HG02970 (cell line): ENCODE measurements around the gene C1QTNF8.

ENCODE experiments used
- ATAC-seq: cut with Tn5 transposase; IDR thresholded peaks from one replicate; pipeline ENCODE4 v1.9.1; 2021; ENCODE audit warnings: mild to moderate bottlenecking, moderate library complexity, moderate number of reproducible peaks; ENCODE audit not compliant: unreplicated experiment, low FRiP score

Gene C1QTNF8

DNA sequence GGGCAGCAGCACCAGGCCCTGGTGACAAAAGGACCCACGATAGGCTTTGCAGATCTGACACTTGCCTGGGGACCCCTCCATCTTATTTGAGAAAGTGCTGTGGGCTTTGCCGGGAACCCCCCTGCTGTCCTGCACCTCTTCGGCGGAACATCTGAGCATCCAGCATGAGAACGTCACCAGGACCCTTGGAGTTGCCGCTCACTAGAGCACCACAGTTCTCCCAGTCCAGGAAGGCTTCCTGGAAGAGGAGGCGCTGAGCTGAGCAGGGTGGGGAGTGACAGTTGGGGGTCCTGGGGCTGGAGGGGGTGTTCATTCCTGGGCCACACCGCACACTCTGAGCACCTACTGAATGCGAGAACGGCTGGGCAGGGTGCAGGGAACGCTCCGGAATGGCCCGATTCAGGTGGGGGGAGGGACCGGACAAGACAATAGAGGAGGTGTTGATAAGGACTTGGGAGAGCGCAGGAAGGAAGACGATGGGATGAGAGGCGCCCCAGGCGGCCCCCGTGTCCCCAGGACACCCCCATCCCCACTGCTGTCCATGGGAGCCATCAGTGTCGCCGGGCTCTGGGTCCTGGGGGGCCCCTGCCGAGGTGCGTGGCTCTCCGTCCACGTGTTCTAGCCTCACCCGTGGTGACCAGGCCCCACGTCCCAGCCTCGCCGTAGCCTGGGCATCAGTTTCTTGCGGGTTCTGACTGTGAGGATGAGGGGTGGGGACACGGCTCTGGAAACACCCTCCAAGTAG lies 32.1 kb upstream of the C1QTNF8 start:
- no peak for ATAC-seq

DNA sequence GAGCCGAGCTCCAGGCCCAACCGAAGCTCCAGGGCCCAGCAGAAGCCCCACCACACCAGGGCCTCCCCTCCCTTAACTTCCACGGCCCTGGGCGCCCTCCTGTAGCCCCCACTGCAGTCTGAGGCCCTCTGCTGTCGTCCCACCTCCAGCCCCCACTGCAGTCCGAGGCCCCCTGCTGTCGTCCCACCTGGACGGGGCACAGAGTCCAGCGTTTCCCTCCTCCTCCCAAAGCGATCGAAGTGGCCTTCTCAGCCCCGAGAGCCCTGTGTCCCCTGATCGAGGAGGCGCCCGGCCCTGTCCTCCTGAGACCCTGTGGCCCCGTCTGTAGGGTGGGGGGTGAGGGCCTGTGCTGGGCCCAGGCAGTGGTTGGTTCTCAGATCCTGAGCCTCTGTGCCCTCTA lies 31.1 kb upstream of the C1QTNF8 start:
- no peak for ATAC-seq

DNA sequence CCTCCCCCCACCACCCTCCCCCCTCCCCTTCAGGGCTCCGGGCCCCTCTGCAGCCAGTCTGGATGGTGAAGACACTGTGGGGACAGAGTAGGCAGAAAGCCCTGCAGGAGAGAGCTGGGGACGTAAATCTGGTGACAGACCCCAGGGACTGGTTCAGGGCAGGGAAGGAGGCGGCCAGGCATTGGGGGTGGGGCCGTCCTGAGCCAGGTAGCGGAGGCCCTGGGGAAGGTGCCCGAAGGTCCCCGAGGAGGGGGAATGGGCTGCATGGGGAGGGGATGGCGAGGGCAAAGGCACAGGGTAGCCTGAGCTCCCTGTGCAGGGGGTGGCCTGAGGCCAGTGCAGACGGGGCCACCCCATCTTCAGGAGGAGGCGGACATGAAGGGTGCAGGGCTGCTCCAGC lies 30.5 kb upstream of the C1QTNF8 start:
- no peak for ATAC-seq

DNA sequence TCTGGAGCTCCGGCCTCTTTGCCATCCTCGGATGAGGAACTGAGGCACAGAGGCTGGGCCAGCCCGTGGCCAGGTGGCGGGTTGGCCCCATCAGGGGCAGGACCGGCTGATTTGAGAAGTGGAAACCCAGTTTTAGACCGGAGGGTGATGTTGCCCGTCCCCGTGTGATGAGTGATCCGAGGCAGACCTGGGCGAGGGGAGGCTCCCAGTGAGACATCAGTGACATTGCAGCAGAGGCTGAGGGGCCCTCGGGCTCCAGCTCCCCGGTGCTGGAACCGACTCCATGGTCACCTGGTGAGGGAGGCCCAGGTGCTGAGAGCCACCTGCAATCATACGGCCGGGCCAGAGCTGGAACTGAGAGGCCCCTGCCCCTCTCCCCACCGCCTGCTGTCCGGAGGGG lies 30.0 kb upstream of the C1QTNF8 start:
- ATAC-seq = no peak

DNA sequence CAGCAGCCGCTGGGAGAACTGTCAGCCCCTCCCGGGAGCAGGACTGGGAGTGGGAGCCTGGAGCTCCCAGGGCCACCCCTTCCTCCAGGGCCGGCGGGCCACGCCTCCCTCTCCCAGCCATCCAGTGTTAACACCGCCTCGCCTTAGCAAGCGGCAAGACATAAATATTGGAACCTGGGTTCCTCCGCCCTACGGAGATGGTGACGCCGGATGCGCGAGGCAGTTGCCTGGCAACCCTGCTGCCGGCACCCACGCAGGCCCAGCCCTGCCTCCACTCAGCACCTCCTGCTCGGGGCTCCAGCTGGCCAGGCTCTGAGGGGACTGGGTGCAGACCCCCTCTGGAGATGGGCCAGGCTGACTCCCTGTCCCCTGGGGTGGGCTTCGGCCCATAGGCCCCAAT lies 29.4 kb upstream of the C1QTNF8 start:
- ATAC-seq = no peak

DNA sequence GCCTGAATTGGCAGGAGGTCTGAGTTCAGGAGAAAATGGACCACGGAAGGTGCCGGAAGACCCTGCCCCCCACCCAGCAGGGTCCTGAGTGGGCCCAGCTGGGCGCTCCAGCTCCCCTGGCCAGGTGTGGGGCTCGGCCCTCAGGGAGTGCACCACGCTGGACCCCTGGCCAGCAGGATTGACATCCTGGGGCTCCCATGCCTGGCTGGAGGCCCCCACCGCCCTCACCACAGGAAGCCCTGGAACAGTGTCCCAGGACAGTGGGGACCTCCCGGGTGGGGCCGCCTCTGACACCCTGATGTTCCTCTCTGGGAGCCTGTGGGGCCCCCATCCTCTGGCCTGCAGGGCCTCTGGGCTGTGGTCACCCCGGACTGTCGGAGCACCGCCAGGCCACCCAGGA lies 28.8 kb upstream of the C1QTNF8 start:
- ATAC-seq = no peak

DNA sequence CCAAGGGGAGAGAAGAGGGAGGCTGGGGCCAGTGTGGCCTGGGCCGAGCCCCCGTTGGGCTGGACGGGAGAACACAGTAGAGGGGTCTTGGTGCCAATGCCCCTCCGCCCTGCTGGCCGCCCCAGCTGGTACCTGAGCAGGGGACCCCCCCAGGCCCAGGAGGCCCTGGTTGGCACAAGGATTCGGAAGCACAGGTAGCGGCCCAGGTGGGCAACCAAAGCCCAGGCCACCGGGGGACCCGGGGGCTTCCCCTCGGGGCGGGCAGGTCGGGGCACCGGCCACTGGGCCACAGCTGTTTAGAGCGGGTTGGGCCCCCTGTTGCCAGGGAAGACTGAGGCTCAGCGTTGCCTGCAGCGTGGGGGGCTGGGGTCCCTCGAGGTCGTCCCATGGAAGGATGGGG lies 28.2 kb upstream of the C1QTNF8 start:
- ATAC-seq = no peak

DNA sequence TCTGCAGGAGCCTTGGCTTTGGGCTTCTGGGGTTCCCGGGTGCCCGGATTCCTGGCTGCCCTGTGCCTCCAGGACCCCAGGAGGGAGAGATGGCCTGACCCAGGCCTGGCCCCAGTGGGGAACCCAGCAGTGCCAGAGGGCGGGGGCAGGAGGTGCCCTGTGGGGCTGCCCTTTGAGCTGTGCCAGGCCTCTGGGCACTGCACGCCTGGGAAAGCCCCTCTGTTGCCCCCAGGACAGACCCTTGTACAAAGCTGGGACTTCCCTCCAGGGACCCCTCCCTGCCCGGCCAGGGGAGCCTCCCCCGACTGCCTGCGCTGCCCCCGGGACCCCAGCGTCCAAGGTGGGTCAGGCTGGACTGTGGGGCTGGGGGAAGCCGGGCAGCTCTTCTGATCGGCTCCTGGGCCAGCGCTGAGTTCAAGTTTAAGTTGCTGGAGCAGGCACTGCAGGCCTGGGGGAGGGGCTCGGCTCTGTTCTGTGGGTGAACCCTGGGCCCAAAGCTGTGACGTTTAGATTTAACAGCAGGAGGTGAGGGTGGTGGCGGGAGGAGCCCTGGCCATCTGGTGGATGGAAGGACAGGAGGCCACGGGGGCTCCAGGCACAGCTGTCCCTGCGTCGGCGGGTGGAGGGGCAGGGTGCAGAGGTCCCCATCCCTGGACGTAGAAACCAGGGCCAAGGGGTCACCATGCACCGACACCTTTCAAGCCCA lies 27.6 kb upstream of the C1QTNF8 start:
- no peak for ATAC-seq

DNA sequence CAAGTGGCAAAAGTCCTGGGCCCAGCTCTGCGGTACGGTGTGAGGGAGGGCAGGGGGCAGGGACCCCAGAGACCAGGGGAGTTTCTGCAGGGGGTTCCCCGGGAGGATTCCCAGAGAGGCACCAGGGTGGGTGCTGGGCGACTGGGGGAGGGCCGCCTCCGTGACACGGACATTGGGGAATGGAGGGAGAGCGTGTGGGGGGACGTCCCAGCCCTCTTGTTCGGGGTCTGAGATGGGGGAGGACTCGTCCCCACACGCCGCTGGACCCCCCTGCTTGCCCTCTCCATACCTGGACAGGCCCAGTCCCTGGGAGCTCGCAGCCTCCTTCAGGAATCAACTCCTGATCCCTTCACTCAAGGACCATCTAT lies 26.3 kb upstream of the C1QTNF8 start:
- ATAC-seq = no peak

DNA sequence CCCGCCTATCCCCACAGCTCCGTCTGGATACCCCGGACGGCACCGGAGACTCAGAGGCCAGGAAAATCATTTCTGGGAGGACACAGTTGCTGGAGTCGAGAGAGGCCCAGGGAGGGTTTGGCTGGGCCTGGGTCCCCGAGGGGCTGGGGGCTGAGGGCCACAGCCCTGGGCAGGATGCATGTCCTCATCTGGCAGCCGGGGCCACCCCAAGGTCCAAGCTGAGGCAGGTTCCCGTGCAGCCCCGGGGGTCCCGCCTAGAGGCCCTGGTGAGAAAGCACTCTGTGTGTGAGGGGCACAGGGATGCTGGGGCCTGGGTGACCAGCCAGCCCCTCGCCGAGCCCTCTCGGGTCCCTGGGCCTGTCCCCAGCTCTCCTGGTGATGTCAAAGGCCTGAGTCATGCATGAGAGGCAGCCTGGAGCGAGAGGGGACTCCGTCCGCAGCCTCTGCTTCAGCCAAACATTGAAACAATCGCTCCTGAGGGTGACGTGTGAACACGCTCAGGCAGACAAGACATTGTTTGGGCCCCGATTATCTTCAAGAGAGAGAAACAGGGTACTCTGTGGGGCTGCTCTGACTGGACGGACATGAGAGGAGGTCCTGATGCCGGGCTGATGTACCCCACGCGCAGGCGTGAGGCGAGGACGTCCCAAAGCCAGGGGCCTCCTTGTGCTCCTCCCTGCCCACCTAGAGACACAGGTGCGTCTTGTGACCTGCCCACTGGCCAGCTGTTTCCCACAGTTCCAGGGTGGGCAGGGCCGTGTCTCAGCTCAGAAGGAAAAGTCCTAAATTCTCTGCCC lies 25.8 kb upstream of the C1QTNF8 start:
- no peak for ATAC-seq

DNA sequence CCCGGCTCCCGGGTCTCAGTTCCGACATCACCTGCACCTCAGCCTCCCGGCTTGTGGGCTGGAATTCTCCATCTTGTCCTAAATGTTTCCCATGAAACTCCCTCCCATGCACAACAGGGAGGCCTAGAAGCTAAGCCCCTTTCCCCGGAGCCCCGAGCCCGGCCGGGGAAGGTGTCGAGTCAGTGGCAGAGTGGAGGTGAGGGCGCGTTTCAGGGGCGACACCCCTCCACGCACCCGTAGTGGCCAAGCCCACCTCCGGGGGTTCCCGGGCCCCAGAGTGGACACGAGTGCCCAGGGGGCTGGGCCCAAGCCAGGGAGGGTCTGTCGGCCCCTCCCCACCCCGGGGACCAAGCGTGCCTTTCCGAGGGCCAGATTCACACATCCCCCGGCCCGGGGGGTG lies 25.0 kb upstream of the C1QTNF8 start:
- ATAC-seq = no peak

DNA sequence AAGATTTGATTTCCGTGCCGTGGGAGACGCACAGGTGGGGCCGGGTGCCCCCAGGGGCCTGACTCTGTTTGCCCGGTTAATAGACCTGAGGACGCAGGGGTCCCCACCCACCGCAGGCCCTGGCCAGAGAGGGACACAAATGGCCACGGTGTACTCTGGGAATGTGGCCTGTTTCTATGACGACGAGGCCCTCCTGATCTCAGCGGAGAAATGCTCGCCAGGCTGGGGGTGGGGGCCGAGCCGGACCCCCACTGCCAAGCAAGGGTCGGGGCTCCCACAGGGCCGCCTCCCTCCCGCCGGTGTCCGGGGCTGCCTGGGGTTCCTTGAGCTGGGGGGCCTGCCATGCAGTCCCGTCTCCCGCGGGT lies 24.5 kb upstream of the C1QTNF8 start:
- ATAC-seq = no peak

DNA sequence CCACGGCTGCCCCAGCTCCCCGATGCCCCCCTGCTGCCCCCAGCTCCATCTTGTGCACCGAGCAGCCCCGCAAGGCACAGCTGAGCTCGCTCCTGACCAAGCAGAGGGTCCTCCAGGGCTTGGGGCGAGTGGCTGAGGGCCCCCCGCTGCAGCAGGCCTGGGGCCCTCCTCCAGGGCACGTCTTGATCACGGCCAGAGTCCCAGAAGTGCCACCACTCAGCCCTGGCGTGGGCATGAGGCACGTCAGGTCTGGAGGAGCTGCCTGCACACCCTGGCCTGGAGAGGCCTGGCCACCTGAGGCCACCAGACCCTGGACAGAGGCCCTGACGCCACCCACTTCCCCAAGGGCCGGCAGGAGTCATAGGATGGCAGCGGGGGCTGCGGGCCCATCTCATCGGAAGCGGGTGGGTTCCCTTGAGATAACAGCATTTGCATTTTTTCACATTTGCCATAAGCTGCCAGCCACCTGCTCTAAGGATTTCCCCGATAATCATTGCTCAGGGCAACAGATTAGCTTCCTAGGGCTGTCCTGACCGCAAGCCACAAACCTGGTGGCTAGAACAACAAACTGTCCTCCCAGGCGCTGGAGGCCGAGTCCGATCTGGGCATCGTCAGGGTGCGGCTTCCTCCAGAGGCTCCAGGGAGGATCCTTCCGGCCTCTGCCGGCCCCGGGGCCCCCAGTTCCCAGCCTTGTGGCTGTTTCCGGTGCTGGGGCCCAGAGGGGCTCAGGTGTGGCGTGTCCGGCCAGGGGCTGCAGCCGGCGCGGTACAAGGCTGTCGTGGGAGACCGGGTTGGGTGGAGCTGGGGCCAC lies 23.9 kb upstream of the C1QTNF8 start:
- no peak for ATAC-seq

DNA sequence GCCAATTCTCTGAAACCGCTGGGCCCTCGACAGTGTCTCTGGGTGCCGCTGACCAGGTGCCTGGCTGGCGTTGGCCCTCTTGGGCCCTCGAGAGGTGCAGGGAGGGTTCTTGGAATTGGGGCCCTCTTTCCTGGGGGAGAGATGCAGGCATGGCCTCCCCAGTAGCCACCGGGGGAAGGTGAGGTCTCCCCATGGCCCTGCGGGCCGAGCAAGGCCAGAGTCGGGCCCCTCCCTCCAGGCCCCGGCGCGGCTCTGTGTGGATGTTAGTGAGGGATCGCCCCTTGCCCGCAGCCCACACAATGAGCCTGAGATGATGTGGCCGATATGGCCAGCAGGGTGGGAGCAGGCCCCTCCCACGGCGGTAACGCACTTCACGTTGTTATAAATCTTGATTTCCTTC lies 23.1 kb upstream of the C1QTNF8 start:
- no peak for ATAC-seq

DNA sequence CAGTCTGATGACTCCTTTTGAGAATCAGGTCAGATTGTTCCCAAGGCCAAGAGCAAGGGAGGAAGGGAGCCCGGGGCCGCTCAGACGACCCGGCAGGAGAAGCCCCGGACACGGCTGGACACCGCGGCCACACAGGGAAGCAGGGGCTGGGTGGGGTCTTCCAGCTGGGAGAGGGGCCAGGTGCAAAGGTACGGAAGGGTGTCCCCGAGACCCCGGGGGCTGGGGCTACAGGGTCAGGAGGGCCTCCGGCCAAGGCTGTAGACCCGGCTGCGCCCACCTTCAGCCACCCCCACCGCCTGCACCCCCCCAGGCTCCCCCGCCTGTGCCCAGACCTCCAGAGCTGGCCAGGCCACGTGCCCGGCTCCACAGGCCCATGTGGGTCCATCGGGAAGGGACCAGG lies 21.9 kb upstream of the C1QTNF8 start:
- ATAC-seq = no peak

DNA sequence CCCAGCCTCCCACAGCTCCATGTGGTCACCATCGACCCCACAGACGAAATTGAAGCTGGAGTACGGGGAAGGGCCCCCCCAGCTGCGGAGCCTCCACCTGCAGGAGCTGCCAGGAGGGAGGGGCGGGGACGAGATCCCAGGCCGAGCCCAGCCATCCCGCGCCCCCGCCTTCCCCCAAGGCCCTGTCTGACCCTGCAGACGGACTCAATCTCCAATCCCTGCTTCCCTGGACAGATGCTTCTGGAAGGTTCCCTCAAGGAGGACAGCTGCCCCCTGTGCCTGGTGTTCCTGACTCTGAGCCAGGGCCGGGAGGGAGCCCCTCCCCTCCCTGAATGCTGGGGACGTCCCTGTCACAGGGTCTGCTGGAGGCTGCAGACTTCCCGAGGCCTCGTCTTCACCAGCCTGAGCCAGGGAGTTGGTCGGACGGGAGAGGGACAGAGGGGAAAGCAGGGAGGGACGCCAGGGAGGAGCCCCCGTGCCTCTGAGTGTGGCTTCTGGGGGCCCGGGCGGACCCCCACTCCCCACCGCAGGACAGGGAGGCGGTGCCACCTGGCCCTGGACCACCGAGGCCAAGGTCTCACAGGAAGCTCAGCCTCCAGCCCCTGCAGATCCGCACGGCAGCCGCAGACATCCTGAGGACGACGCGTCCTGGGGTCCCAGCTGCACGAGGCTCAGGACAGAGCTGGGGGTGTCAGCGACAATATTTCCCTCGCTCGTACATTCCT lies 21.3 kb upstream of the C1QTNF8 start:
- ATAC-seq = no peak

DNA sequence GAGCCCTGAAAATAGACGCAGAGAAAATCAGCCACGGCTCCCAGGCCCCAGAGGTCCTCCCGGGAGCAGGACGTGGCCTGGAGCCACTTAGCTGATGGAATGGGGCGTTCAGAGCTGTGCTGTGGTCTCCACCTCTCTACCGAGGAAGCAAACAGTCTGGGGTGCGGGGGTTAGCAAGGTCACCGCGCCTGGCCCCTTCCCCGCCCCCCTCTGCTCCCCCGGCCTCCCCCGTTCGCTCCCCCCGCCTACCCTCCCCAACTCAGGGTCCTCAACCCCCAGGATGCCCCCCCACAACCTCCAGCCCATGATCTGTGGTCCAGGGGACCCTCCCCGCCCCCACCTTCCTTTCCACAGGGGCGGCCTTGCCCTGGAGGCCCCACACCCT lies 20.6 kb upstream of the C1QTNF8 start:
- no peak for ATAC-seq

DNA sequence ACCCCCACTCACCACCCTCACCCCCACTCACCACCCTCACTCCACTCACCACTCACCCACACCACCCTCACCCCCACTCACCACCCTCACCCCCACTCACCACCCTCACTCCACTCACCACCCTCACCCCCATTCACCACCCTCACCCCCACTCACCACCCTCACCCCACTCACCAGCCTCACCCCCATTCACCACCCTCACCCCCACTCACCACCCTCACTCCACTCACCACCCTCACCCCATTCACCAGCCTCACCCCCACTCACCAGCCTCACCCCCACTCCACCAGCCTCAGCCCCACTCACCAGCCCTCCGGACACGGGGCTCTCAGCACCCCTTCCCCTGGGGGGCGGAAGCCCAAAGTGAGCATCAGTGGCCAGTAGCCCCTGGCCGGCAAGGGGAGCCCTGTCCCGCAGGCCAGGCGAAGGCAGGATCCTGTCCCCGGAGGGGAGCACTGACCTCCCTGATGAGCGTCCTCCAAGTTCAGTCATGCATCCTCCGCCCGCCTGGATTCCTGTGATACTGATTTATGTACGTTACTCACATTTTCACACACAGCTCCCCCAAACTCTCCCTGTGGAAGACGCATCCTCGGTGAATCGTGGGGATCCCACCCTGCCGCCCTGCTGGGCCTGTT lies 18.0 kb upstream of the C1QTNF8 start:
- ATAC-seq = no peak

DNA sequence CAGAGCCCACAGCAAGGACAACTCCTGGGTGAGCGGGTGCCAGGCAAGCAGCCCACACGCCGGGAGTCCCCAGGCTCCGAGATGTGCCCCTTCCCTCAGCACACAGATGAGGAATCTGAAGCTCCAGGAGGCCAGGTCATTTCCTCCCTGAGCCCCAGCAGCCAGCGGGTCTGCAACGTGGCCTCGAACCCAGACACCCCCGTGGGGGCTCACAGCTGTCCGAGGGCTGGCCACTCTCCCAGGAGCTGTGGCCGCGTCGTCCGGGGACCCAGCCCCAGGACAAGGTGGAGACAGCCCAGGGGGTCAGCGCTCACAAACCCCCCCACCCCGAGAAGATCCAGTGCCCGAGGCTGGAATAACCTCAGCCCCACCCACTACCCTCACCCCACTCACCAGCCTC lies 17.4 kb upstream of the C1QTNF8 start:
- no peak for ATAC-seq
